NCI-H2196 treated with DMSO at 0.1 percent for 48 hours (cell line): ENCODE measurements around the gene TMEM266.
A peak's percentile ranks its signal among the peaks of the same experiment; 100 is the strongest.

Experiments
- DNase-seq: peaks from one replicate; lab custom pipeline; 2025; ENCODE audit not compliant: unreplicated experiment; lab: John Stamatoyannopoulos, UW

Gene TMEM266

GRCh38 chr15:76199106-76200082 lies 139.6 kb downstream of the TMEM266 start:
- DNase-seq = no peak

- DNase-seq = no peak
These were observed 140.3 kb downstream of the TMEM266 start for GRCh38 chr15:76200083-76200465.

- no peak for DNase-seq
These were observed 140.9 kb downstream of the TMEM266 start for GRCh38 chr15:76200641-76201105.

- DNase-seq = no peak
These were observed 141.9 kb downstream of the TMEM266 start for GRCh38 chr15:76201536-76202255.

GRCh38 chr15:76203346-76204108 lies 143.7 kb downstream of the TMEM266 start:
- no peak for DNase-seq

GRCh38 chr15:76204109-76204845 lies 144.5 kb downstream of the TMEM266 start:
- DNase-seq = no peak

- DNase-seq = no peak
These were observed 145.2 kb downstream of the TMEM266 start for GRCh38 chr15:76204916-76205460.

- peak; percentile 86 for DNase-seq
These were observed 146.7 kb downstream of the TMEM266 start for GRCh38 chr15:76206325-76206976.

GRCh38 chr15:76208084-76208785 lies 148.4 kb downstream of the TMEM266 start:
- no peak for DNase-seq

- DNase-seq = no peak
These were observed 149.1 kb downstream of the TMEM266 start for GRCh38 chr15:76208786-76209424.

- DNase-seq = no peak
These were observed 149.7 kb downstream of the TMEM266 start for GRCh38 chr15:76209523-76209922.

GRCh38 chr15:76209942-76210341 lies 150.2 kb downstream of the TMEM266 start:
- DNase-seq = no peak

- no peak for DNase-seq
These were observed 155.8 kb downstream of the TMEM266 start for GRCh38 chr15:76215634-76216033.

GRCh38 chr15:76217029-76217881 lies 157.5 kb downstream of the TMEM266 start:
- DNase-seq = no peak

- no peak for DNase-seq
These were observed 158.1 kb downstream of the TMEM266 start for GRCh38 chr15:76217882-76218217.

GRCh38 chr15:76221085-76221767 lies 161.4 kb downstream of the TMEM266 start:
- DNase-seq = no peak

- no peak for DNase-seq
These were observed 162.4 kb downstream of the TMEM266 start for GRCh38 chr15:76222159-76222558.
